Osteoblast (primary cell): ENCODE results near the gene POU6F1. TPM values are rescaled to one million over a fixed set of nuclear protein-coding genes. Genes with fewer than 3 reads are reported as not detected.
"Not testable (repeated sequence)": the region's sequence is repeated elsewhere in the genome, so short reads cannot be mapped to it uniquely, and the experiment has no call there.

Experiments used
- DNase-seq: peaks from one replicate; pipeline ENCODE4 v3.0.0; 2011; ENCODE audit warnings: low spot score, mixed read lengths; ENCODE audit not compliant: insufficient read length; ENCODE audit errors: missing footprints
- H2AFZ ChIP-seq: 2 replicates; pipeline ENCODE4 v1.6.0; 2011; ENCODE audit warnings: mild to moderate bottlenecking, low read length
- H3K27ac ChIP-seq: 2 replicates; pipeline ENCODE4 v1.5.1; 2011; ENCODE audit warnings: mild to moderate bottlenecking, low read depth, low read length, moderate library complexity
- H3K27me3 ChIP-seq: 2 replicates; pipeline ENCODE4 v1.6.0; 2012; ENCODE audit warnings: mild to moderate bottlenecking, control low read depth, inconsistent platforms, low read length, moderate library complexity; ENCODE audit not compliant: insufficient read depth
- H3K36me3 ChIP-seq: 2 replicates; pipeline ENCODE4 v1.5.1; 2011; ENCODE audit warnings: mild to moderate bottlenecking, low read length, control low read depth, moderate library complexity; ENCODE audit not compliant: insufficient read depth
- H3K4me1 ChIP-seq: 2 replicates; pipeline ENCODE4 v1.5.1; 2011; ENCODE audit warnings: mild to moderate bottlenecking, low read length, control low read depth, moderate library complexity; ENCODE audit not compliant: insufficient read depth
- H3K4me2 ChIP-seq: 2 replicates; pipeline ENCODE4 v1.6.0; 2011; ENCODE audit warnings: mild to moderate bottlenecking, low read length; ENCODE audit not compliant: insufficient read depth
- H3K4me3 ChIP-seq: fragments of 200-600 bp; sonication (generic); 3 replicates; pipeline ENCODE4 v1.5.1; 2012; ENCODE audit warnings: mild to moderate bottlenecking, low read length, inconsistent platforms; ENCODE audit not compliant: insufficient read depth
- H3K79me2 ChIP-seq: 2 replicates; pipeline ENCODE4 v1.6.0; 2012; ENCODE audit warnings: mild to moderate bottlenecking, low read length, control low read depth, inconsistent platforms; ENCODE audit not compliant: insufficient read depth
- H3K9me3 ChIP-seq: 2 replicates; pipeline ENCODE4 v1.5.1; 2011; ENCODE audit warnings: low read depth, low read length, control low read depth
- H4K20me1 ChIP-seq: 2 replicates; pipeline ENCODE4 v1.6.0; 2012; ENCODE audit warnings: mild to moderate bottlenecking, low read length, control low read depth; ENCODE audit not compliant: insufficient read depth
- total RNA-seq: library from RNA; depleted of rRNA; stranded (reverse); fragments of >200 nt; gene quantifications from 2 replicates; pipeline ENCODE4 v1.2.3, GENCODE V29; 2012
- TF ChIP-seq, protein P1 (sequence below): IDR thresholded peaks from 2 replicates; pipeline ENCODE4 v1.5.1; 2011; ENCODE audit warnings: mild to moderate bottlenecking, low read depth, low read length, moderate library complexity; ENCODE audit errors: extremely low read depth

The POU6F1 gene
- total RNA-seq, 1 donor, result 7.6 TPM

DNA sequence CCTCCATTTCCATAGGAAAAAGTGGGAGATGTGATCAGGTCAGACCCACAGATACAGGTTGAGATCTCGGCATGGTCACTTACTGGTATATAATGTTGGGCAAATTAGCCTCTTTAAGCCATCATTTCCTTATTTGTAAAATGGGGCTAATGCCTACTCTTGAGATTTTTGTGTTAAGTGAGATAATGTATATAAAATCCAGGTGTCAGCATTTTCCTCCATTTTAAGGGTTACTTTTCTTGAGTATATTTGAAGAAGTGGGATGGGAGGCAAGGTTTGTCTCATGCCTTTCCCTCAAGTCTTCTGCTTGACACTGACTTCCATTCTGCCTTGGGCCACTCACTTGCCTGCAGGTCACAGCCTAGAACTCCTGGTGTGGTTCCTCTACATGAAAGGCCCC, 10.1 kb upstream of the POU6F1 start:
- no peaks in the 10 kb centered on the region for H3K36me3 ChIP-seq
- no peak overlapping the region for H3K4me2 ChIP-seq
- no peaks in the 10 kb centered on the region for H3K79me2 ChIP-seq
- no peaks in the 10 kb centered on the region for H3K9me3 ChIP-seq
- H3K27ac ChIP-seq, result no peak overlapping the region
- H3K27me3 ChIP-seq, result no peaks in the 10 kb centered on the region
- no peak overlapping the region for H2AFZ ChIP-seq
- TF ChIP-seq, protein P1, sequence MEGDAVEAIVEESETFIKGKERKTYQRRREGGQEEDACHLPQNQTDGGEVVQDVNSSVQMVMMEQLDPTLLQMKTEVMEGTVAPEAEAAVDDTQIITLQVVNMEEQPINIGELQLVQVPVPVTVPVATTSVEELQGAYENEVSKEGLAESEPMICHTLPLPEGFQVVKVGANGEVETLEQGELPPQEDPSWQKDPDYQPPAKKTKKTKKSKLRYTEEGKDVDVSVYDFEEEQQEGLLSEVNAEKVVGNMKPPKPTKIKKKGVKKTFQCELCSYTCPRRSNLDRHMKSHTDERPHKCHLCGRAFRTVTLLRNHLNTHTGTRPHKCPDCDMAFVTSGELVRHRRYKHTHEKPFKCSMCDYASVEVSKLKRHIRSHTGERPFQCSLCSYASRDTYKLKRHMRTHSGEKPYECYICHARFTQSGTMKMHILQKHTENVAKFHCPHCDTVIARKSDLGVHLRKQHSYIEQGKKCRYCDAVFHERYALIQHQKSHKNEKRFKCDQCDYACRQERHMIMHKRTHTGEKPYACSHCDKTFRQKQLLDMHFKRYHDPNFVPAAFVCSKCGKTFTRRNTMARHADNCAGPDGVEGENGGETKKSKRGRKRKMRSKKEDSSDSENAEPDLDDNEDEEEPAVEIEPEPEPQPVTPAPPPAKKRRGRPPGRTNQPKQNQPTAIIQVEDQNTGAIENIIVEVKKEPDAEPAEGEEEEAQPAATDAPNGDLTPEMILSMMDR, result no peak
- no peak for DNase-seq
- H3K4me1 ChIP-seq, result no peaks in the 10 kb centered on the region
- H4K20me1 ChIP-seq, result no peaks in the 10 kb centered on the region
- H3K4me3 ChIP-seq, result no peak overlapping the region

DNA sequence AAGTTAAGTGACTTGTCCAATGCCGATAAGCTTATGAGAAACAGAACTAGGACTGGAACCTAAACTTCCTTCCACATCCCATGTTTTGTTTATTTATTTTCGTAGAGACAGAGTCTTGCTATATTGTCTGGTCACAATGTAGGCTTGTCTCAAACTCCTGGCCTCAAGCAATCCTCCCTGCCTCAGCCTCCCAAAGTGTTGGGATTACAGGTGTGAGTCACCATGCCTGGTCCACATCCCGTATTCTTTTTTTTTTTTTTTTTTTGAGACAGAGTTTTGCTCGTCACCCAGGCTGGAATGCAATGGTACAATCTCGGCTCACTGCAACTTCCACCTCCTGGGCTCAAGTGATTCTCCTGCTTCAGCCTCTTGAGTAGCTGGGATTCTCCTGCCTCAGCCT, 9.2 kb upstream of the POU6F1 start:
- not testable (repeated sequence) for DNase-seq, H3K4me2 ChIP-seq, H3K4me1 ChIP-seq, H3K27ac ChIP-seq, H3K9me3 ChIP-seq, H4K20me1 ChIP-seq, H3K27me3 ChIP-seq, H3K36me3 ChIP-seq, H2AFZ ChIP-seq, H3K4me3 ChIP-seq, H3K79me2 ChIP-seq

DNA sequence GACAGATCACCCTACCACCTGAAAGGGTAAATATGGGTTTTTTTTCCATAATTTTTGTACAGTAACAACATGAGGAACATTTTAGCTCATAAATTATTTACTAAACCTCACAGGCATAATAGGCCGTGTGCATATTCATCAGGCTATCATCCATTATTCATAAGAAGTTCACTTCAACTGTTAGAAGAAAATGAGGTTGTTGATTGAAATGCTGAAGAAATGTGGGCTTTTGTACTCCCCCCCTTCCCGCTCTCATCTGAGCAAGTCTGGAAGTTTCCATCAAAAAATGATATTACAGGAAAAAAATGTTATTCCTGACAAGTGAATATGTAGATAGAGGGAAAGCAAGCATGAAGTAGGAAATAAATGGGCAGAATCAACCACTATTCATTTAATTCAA, 7.9 kb upstream of the POU6F1 start:
- H3K4me1 ChIP-seq, result no peaks in the 10 kb centered on the region
- H3K27ac ChIP-seq, result no peak overlapping the region
- H3K79me2 ChIP-seq, result no peaks in the 10 kb centered on the region
- DNase-seq, result no peak
- TF ChIP-seq, protein P1, result no peak
- H3K27me3 ChIP-seq, result no peaks in the 10 kb centered on the region
- no peaks in the 10 kb centered on the region for H3K36me3 ChIP-seq
- no peak overlapping the region for H3K4me3 ChIP-seq
- H3K4me2 ChIP-seq, result no peak overlapping the region
- no peaks in the 10 kb centered on the region for H3K9me3 ChIP-seq
- H4K20me1 ChIP-seq, result no peaks in the 10 kb centered on the region
- no peak overlapping the region for H2AFZ ChIP-seq

DNA sequence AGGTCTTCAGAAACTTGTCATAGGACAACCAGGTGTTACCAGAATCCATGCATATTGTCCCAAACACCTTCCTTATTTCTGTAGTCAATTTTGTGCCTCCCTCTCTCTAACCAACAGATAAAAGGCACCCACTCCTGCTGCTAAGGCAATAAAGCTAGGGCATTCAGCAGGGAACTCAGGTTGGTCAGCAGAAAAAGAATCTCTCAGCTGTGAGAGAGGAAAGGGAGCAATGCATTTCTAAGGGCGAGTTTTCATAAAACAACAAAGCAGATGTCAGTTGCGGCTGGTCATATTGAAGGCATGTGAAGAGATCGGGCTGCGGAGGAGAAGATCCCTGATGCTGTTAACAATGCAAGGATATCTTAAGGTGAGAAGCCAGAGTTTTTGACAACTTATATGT, 7.4 kb upstream of the POU6F1 start:
- TF ChIP-seq, protein P1, result no peak
- no peaks in the 10 kb centered on the region for H4K20me1 ChIP-seq
- no peak overlapping the region for H3K27ac ChIP-seq
- H3K79me2 ChIP-seq, result no peaks in the 10 kb centered on the region
- DNase-seq, result no peak
- no peaks in the 10 kb centered on the region for H3K36me3 ChIP-seq
- no peak overlapping the region for H3K4me3 ChIP-seq
- H3K4me2 ChIP-seq, result no peak overlapping the region
- H3K9me3 ChIP-seq, result no peaks in the 10 kb centered on the region
- no peaks in the 10 kb centered on the region for H3K4me1 ChIP-seq
- no peaks in the 10 kb centered on the region for H3K27me3 ChIP-seq
- no peak overlapping the region for H2AFZ ChIP-seq

DNA sequence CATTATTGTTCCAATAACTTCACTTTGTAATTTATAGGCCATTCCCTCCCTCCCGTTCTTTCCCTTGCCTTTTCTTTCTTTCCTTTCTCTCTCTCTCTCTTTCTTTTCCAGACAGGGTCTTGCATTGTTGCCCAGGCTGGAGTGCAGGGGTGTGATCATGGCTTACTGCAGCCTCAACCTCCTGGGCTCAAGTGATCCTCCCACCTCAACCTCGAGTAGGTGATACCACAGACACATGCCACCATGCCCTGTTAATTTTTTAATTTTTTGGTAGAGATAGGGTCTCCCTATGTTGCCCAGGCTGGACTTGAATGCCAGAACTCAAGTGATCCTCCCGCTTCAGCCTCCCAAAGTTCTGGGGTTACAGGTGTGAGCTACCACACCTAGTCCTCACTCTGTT, 6.8 kb upstream of the POU6F1 start:
- DNase-seq, result no peak
- no peaks in the 10 kb centered on the region for H3K79me2 ChIP-seq
- no peaks in the 10 kb centered on the region for H3K27me3 ChIP-seq
- H3K27ac ChIP-seq, result no peak overlapping the region
- H4K20me1 ChIP-seq, result no peaks in the 10 kb centered on the region
- TF ChIP-seq, protein P1, result no peak
- H3K4me2 ChIP-seq, result no peak overlapping the region
- H3K4me3 ChIP-seq, result no peak overlapping the region
- H2AFZ ChIP-seq, result no peak overlapping the region
- no peaks in the 10 kb centered on the region for H3K9me3 ChIP-seq
- H3K4me1 ChIP-seq, result no peaks in the 10 kb centered on the region
- no peaks in the 10 kb centered on the region for H3K36me3 ChIP-seq
